SK-N-SH (cell line): ENCODE results near the gene EPHA3.

ENCODE experiments used
- EP300 ChIP-seq, 2 experiments: IDR thresholded peaks; 2 replicates each; pipeline versions ENCODE4 v1.4.0 to v1.6.1; 2012; ENCODE audit warnings: borderline replicate concordance in 1 of 2, low read depth in 1 of 2, low read length in 1 of 2
- FOXJ3 ChIP-seq: sonication (generic); formaldehyde crosslinking; IDR thresholded peaks from 2 replicates; pipeline ENCODE4 v1.5.1; 2020; ENCODE audit warnings: mild to moderate bottlenecking, missing genetic modification reagents
- MXI1 ChIP-seq: IDR thresholded peaks from 2 replicates; pipeline ENCODE4 v1.6.1; 2012; ENCODE audit warnings: mild to moderate bottlenecking, low read depth, low read length, improper control_type of control experiment
- POLR2AphosphoS5 ChIP-seq: IDR thresholded peaks from 2 replicates; pipeline ENCODE4 v1.6.1; 2012; ENCODE audit warnings: low read depth, low read length
- RAD21 ChIP-seq: IDR thresholded peaks from 2 replicates; pipeline ENCODE4 v1.6.1; 2012; ENCODE audit warnings: mild to moderate bottlenecking, low read length
- TAF1 ChIP-seq: IDR thresholded peaks from 2 replicates; pipeline ENCODE4 v1.6.1; 2012; ENCODE audit warnings: low read depth, mild to moderate bottlenecking, low read length, moderate library complexity, borderline replicate concordance
- TCF12 ChIP-seq: IDR thresholded peaks from 2 replicates; pipeline ENCODE4 v1.4.0; 2012
- YY1 ChIP-seq: IDR thresholded peaks from 2 replicates; pipeline ENCODE4 v1.4.0; 2012; ENCODE audit warnings: low read depth, mild to moderate bottlenecking
- TF ChIP-seq, protein P1 (sequence below): fragments of 200-600 bp; sonication (generic); IDR thresholded peaks from 2 replicates; pipeline ENCODE4 v1.6.1; 2017; ENCODE audit warnings: antibody characterized with exemption, mild to moderate bottlenecking, moderate library complexity
- TF ChIP-seq, protein P2 (sequence below): IDR thresholded peaks from 2 replicates; pipeline ENCODE4 v1.4.0; 2012; ENCODE audit warnings: low read depth
- TF ChIP-seq, protein P3 (sequence below): IDR thresholded peaks from 2 replicates; pipeline ENCODE4 v1.4.0; 2012; ENCODE audit warnings: low read depth, borderline replicate concordance
- TF ChIP-seq, protein P4 (sequence below): fragments of 150-350 bp; IDR thresholded peaks from 2 replicates; pipeline ENCODE4 v1.6.1; 2017; ENCODE audit warnings: antibody characterized with exemption, low read length, low read depth, borderline replicate concordance

DNA sequence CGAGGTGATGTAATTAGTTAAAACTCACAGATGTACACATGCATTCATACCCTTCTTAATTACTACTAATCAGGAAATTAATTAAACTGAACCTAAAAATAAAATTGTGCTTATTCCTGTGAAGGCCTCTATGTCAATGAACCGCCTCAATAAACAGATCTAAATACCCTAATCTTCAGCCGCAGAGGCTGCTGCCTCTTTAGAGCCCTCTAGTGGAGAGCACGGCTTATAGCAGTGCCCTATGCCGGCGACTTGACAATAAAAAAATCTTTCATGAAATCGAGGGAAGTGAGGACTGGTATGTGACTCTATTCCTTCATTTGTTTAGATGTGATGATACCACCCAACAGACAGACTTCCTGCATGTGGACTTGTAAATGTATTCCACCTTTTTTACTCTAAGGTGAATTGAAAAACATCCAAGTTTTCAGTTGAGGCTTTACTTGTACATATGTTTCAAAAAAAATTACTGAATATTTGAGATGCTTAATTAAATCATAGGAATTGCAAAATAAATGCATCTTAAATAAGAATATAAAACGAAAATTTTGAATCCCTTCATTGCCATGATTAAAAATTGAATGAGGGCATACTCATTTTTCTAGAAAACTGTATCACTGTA lies 8.3 kb upstream of the EPHA3 start:
- TF ChIP-seq EP300 (IDR thresholded peaks at IDR 0.05; ENCODE audit: borderline replicate concordance in 1 of 2, low read depth in 1 of 2, low read length in 1 of 2), result no peak
- TF ChIP-seq POLR2AphosphoS5, result no peak
- TF ChIP-seq, protein P1, sequence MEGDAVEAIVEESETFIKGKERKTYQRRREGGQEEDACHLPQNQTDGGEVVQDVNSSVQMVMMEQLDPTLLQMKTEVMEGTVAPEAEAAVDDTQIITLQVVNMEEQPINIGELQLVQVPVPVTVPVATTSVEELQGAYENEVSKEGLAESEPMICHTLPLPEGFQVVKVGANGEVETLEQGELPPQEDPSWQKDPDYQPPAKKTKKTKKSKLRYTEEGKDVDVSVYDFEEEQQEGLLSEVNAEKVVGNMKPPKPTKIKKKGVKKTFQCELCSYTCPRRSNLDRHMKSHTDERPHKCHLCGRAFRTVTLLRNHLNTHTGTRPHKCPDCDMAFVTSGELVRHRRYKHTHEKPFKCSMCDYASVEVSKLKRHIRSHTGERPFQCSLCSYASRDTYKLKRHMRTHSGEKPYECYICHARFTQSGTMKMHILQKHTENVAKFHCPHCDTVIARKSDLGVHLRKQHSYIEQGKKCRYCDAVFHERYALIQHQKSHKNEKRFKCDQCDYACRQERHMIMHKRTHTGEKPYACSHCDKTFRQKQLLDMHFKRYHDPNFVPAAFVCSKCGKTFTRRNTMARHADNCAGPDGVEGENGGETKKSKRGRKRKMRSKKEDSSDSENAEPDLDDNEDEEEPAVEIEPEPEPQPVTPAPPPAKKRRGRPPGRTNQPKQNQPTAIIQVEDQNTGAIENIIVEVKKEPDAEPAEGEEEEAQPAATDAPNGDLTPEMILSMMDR, result peak; percentile 98
- peak; percentile 69 for TF ChIP-seq RAD21
- TF ChIP-seq MXI1, result no peak
- TF ChIP-seq TCF12, result no peak
- TF ChIP-seq FOXJ3, result no peak
- TF ChIP-seq, protein P2, sequence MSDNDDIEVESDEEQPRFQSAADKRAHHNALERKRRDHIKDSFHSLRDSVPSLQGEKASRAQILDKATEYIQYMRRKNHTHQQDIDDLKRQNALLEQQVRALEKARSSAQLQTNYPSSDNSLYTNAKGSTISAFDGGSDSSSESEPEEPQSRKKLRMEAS, result no peak
- TF ChIP-seq, protein P3, sequence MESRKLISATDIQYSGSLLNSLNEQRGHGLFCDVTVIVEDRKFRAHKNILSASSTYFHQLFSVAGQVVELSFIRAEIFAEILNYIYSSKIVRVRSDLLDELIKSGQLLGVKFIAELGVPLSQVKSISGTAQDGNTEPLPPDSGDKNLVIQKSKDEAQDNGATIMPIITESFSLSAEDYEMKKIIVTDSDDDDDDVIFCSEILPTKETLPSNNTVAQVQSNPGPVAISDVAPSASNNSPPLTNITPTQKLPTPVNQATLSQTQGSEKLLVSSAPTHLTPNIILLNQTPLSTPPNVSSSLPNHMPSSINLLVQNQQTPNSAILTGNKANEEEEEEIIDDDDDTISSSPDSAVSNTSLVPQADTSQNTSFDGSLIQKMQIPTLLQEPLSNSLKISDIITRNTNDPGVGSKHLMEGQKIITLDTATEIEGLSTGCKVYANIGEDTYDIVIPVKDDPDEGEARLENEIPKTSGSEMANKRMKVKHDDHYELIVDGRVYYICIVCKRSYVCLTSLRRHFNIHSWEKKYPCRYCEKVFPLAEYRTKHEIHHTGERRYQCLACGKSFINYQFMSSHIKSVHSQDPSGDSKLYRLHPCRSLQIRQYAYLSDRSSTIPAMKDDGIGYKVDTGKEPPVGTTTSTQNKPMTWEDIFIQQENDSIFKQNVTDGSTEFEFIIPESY, result no peak
- TF ChIP-seq YY1, result no peak
- TF ChIP-seq, protein P4, sequence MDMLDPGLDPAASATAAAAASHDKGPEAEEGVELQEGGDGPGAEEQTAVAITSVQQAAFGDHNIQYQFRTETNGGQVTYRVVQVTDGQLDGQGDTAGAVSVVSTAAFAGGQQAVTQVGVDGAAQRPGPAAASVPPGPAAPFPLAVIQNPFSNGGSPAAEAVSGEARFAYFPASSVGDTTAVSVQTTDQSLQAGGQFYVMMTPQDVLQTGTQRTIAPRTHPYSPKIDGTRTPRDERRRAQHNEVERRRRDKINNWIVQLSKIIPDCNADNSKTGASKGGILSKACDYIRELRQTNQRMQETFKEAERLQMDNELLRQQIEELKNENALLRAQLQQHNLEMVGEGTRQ, result no peak
- no peak for TF ChIP-seq TAF1
